ENCODE measurements around the gene FSD1.

The FSD1 gene

DNA sequence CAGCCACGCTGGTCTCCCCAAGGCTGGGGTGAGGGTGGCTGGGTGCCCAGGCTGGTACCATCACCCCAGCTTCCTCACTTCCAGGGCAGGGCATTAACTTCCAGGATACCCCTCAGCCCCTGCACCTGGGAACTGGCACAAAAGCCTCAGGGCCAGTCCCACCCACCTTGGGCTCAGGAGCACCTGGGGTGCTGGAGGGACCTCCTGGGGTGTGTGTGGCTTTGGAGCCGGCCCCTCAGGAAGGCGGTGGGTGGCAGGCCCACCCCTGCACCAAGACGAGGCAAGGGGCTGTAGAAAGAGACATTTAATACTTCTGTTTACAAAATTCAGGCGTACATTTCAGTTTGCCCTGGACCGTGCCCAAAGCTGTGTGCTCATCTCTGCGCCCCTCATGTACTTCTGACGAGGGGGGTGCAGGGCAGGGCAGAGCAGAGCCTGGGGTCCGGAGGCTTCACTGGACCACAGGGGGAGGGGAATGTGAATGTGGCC, 55.7 kb downstream of the FSD1 start:
- H3K4me1 ChIP-seq (ENCODE audit: control insufficient read depth in 1 of 2, insufficient read depth in 2 of 2, low read length in 2 of 2): peaks cover 0 to 3% of the 10 kb centered on the region in 2 experiments
- no peak overlapping the region for H3K23ac ChIP-seq (ENCODE audit: low read length)
- H3K4me2 ChIP-seq (ENCODE audit: low read length): no peak overlapping the region
- DNase-seq: no peak
- no peak overlapping the region for H2AFZ ChIP-seq (ENCODE audit: insufficient read depth, low read length, poor library complexity)
- H2BK5ac ChIP-seq (ENCODE audit: low read depth, low read length, poor library complexity): no peak overlapping the region
- H2AK5ac ChIP-seq (ENCODE audit: low read length): no peak overlapping the region
- WGBS (ENCODE audit: extremely low coverage, insufficient coverage, insufficient read length): no CpG with 5 or more reads among the region's 9 CpGs
- H3K9me3 ChIP-seq (ENCODE audit: insufficient read depth, low read depth, low read length): no peaks in the 10 kb centered on the region
- H4K12ac ChIP-seq (ENCODE audit: low read depth, low read length): no peak overlapping the region
- H4K91ac ChIP-seq (ENCODE audit: low read depth, low read length): no peak overlapping the region
- no peaks in the 10 kb centered on the region for H3K79me1 ChIP-seq (ENCODE audit: low read length)
- no peak overlapping the region for H3K14ac ChIP-seq (ENCODE audit: low read length)
- no peak overlapping the region for H3K18ac ChIP-seq (ENCODE audit: low read length)
- H2BK120ac ChIP-seq (ENCODE audit: insufficient read depth, low read length, poor library complexity): no peak overlapping the region
- H3K79me2 ChIP-seq (ENCODE audit: control insufficient read depth, insufficient read depth, low read length, poor library complexity): no peaks in the 10 kb centered on the region
- no peak overlapping the region for H3K27ac ChIP-seq (ENCODE audit: low read depth, low read length)
- no peak overlapping the region for H3K4ac ChIP-seq (ENCODE audit: low read depth, low read length)
- no peak overlapping the region for H4K8ac ChIP-seq (ENCODE audit: low read depth, low read length)
- no peak overlapping the region for H2BK12ac ChIP-seq (ENCODE audit: low read length)
- H3K36me3 ChIP-seq (ENCODE audit: control insufficient read depth in 1 of 2, insufficient read depth in 2 of 2, low read length in 2 of 2): peaks cover 70 to 74% of the 10 kb centered on the region in 2 experiments
- no peaks in the 10 kb centered on the region for H3K27me3 ChIP-seq (ENCODE audit: insufficient read depth, low read length)
- H3K4me3 ChIP-seq (ENCODE audit: low read depth, low read length): no peak overlapping the region
- no peak overlapping the region for H3K9ac ChIP-seq (ENCODE audit: low read length)

DNA sequence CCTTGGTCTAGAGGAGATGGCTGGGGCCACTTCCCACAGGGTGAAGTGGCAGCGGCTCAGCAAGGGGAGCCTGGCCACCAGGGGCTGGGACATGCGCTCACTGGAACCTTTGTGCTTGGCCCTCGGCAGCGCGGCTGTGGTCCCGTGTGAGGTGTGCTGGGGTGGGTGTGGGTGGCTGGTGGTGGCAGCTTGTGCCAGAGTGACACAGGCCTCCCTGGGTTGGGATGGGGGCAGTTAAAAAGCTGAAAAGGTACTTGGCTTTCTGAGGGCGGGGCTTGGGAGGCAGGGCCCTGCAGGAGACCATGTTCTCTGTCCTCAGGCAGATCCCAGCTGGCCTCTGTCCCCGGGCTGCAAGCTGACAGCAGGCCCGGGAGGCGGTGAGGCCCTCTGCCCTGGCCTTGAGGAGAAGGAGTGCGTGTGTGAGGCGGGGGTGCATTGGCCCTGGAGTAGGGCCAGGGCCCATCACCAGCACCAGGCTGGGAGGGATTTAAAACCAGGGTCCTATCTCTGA, 56.3 kb downstream of the FSD1 start:
- H2AK5ac ChIP-seq (ENCODE audit: low read length): no peak overlapping the region
- no peaks in the 10 kb centered on the region for H3K79me1 ChIP-seq (ENCODE audit: low read length)
- H3K4me2 ChIP-seq (ENCODE audit: low read length): no peak overlapping the region
- no peak overlapping the region for H4K91ac ChIP-seq (ENCODE audit: low read depth, low read length)
- H3K4ac ChIP-seq (ENCODE audit: low read depth, low read length): no peak overlapping the region
- H3K79me2 ChIP-seq (ENCODE audit: control insufficient read depth, insufficient read depth, low read length, poor library complexity): no peaks in the 10 kb centered on the region
- no peak overlapping the region for H3K4me3 ChIP-seq (ENCODE audit: low read depth, low read length)
- no peaks in the 10 kb centered on the region for H3K9me3 ChIP-seq (ENCODE audit: insufficient read depth, low read depth, low read length)
- peak overlapping the region; percentile 2 for H4K12ac ChIP-seq (ENCODE audit: low read depth, low read length)
- H2AFZ ChIP-seq (ENCODE audit: insufficient read depth, low read length, poor library complexity): no peak overlapping the region
- H3K23ac ChIP-seq (ENCODE audit: low read length): no peak overlapping the region
- H2BK12ac ChIP-seq (ENCODE audit: low read length): no peak overlapping the region
- no peak overlapping the region for H2BK5ac ChIP-seq (ENCODE audit: low read depth, low read length, poor library complexity)
- no peak overlapping the region for H3K14ac ChIP-seq (ENCODE audit: low read length)
- H3K4me1 ChIP-seq (ENCODE audit: control insufficient read depth in 1 of 2, insufficient read depth in 2 of 2, low read length in 2 of 2): peaks cover 0 to 3% of the 10 kb centered on the region in 2 experiments
- WGBS (ENCODE audit: extremely low coverage, insufficient coverage, insufficient read length): no CpG with 5 or more reads among the region's 12 CpGs
- no peak overlapping the region for H3K18ac ChIP-seq (ENCODE audit: low read length)
- H3K27ac ChIP-seq (ENCODE audit: low read depth, low read length): no peak overlapping the region
- H2BK120ac ChIP-seq (ENCODE audit: insufficient read depth, low read length, poor library complexity): no peak overlapping the region
- no peak overlapping the region for H4K8ac ChIP-seq (ENCODE audit: low read depth, low read length)
- no peaks in the 10 kb centered on the region for H3K27me3 ChIP-seq (ENCODE audit: insufficient read depth, low read length)
- no peak for DNase-seq
- H3K9ac ChIP-seq (ENCODE audit: low read length): no peak overlapping the region
- H3K36me3 ChIP-seq (ENCODE audit: control insufficient read depth in 1 of 2, insufficient read depth in 2 of 2, low read length in 2 of 2): peaks cover 76 to 80% of the 10 kb centered on the region in 2 experiments

DNA sequence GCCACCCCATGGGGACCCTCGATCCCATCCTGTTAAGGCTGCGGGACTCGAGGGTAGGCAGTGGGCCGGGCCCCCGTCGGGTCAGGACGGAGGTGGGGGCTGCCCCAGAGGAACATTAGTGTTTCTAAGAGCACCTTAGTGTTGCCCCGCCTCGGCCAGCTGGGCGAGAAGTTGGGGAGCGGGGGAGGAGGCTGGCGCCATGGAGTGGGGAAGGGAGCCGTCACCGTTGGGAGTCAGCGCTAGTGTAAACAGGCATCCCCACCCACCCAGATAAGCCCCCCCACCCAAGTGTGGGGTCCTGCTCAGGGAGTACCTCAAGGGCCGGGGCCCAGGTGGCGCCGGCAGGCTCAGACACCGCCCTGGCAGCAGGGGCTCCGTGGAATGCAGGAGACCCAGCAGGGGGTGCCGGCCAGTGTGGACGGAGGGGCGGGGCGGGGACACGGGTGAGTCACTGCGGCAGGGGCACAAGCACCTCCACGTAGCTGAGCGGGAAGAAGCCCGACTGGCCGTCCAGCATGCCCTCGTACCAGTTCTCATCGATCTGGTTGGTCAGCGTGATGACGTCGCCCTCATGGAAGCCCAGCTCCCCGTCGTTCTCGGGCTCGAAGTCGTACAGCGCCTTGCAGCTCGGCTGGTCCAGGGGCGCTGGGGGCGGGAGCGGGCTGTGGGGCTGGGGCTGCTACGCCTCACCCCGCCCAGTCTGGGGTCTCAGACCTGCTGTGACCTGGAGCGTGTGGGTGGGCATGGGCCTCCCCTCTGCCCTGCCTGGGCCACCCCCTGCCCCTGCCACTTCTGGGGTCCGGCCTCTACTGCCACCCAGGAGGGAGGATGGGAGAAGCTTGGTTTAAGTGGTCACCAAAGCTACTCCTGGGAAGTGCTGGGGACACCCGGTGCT, 57.0 kb downstream of the FSD1 start:
- Histone ChIP-seq H3K79me2 (ENCODE audit: control insufficient read depth, insufficient read depth, low read length, poor library complexity) (no peaks in the 10 kb centered on the region), H2BK12ac (ENCODE audit: low read length) (no peak overlapping the region), H3K27me3 (ENCODE audit: insufficient read depth, low read length) (no peaks in the 10 kb centered on the region), H4K8ac (ENCODE audit: low read depth, low read length) (no peak overlapping the region), H3K36me3 (ENCODE audit: control insufficient read depth in 1 of 2, insufficient read depth in 2 of 2, low read length in 2 of 2) (peaks cover 81 to 83% of the 10 kb centered on the region in 2 experiments), H3K4me3 (ENCODE audit: low read depth, low read length) (no peak overlapping the region), H3K18ac (ENCODE audit: low read length) (no peak overlapping the region), H3K4me2 (ENCODE audit: low read length) (no peak overlapping the region), H3K23ac (ENCODE audit: low read length) (no peak overlapping the region), H2AFZ (ENCODE audit: insufficient read depth, low read length, poor library complexity) (no peak overlapping the region), H3K9me3 (ENCODE audit: insufficient read depth, low read depth, low read length) (no peaks in the 10 kb centered on the region), H3K4ac (ENCODE audit: low read depth, low read length) (no peak overlapping the region), H3K79me1 (ENCODE audit: low read length) (no peaks in the 10 kb centered on the region), H2BK120ac (ENCODE audit: insufficient read depth, low read length, poor library complexity) (no peak overlapping the region), H2BK5ac (ENCODE audit: low read depth, low read length, poor library complexity) (no peak overlapping the region), H4K91ac (ENCODE audit: low read depth, low read length) (no peak overlapping the region), H3K14ac (ENCODE audit: low read length) (no peak overlapping the region), H3K9ac (ENCODE audit: low read length) (no peak overlapping the region), H3K27ac (ENCODE audit: low read depth, low read length) (no peak overlapping the region), H2AK5ac (ENCODE audit: low read length) (no peak overlapping the region), H3K4me1 (ENCODE audit: control insufficient read depth in 1 of 2, insufficient read depth in 2 of 2, low read length in 2 of 2) (peaks cover 0 to 3% of the 10 kb centered on the region in 2 experiments), H4K12ac (ENCODE audit: low read depth, low read length) (peak overlapping the region; percentile 2)
- WGBS (ENCODE audit: extremely low coverage, insufficient coverage, insufficient read length): no CpG with 5 or more reads among the region's 50 CpGs
- peak in 1 of 2 donors; percentile 39 for DNase-seq

DNA sequence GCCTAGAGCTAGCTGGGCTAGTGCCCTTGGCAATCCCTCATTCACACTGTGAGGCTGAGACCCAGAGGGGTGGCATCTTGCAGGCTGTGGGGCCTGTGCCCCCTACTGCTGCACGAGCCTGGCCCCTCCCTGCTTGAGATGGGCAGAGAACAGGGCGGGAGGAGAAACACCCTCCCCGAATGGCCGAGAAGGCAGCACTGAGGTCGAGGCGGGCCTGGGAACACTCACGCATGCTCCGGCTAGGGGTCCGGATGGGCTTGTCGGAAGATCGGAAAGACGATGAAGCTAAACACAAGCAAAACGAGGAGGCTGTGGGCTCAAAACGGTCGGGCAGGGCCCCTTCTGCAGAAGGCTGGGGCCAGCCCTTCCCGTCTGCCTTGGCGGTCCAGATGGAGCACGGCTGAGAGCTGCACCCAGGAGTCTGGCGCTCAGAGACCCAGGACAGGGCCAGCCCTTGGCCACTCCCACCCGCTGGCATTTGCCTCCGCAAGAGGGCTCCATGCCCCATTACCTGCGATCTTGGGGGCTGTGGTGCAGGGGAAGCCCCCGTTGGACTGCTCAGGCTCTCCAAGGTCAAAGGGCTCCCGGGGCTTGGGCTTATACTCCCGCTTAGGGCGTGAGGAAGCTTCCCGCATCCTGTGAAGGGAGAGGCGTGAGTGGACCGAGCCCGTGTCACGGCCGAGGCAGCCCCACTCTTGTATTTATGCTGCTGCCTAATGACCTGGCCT, 57.9 kb downstream of the FSD1 start:
- Histone ChIP-seq H3K4me3 (ENCODE audit: low read depth, low read length) (no peak overlapping the region), H3K27me3 (ENCODE audit: insufficient read depth, low read length) (no peaks in the 10 kb centered on the region), H2AFZ (ENCODE audit: insufficient read depth, low read length, poor library complexity) (no peak overlapping the region), H3K27ac (ENCODE audit: low read depth, low read length) (no peak overlapping the region), H3K4me2 (ENCODE audit: low read length) (no peak overlapping the region), H3K79me2 (ENCODE audit: control insufficient read depth, insufficient read depth, low read length, poor library complexity) (no peaks in the 10 kb centered on the region), H3K23ac (ENCODE audit: low read length) (no peak overlapping the region), H3K79me1 (ENCODE audit: low read length) (no peaks in the 10 kb centered on the region), H3K36me3 (ENCODE audit: control insufficient read depth in 1 of 2, insufficient read depth in 2 of 2, low read length in 2 of 2) (peaks cover 86 to 88% of the 10 kb centered on the region in 2 experiments), H4K8ac (ENCODE audit: low read depth, low read length) (no peak overlapping the region), H4K12ac (ENCODE audit: low read depth, low read length) (no peak overlapping the region), H4K91ac (ENCODE audit: low read depth, low read length) (no peak overlapping the region), H2AK5ac (ENCODE audit: low read length) (no peak overlapping the region), H2BK120ac (ENCODE audit: insufficient read depth, low read length, poor library complexity) (no peak overlapping the region), H2BK5ac (ENCODE audit: low read depth, low read length, poor library complexity) (no peak overlapping the region), H3K18ac (ENCODE audit: low read length) (no peak overlapping the region), H3K14ac (ENCODE audit: low read length) (no peak overlapping the region), H3K9me3 (ENCODE audit: insufficient read depth, low read depth, low read length) (no peaks in the 10 kb centered on the region), H3K4me1 (ENCODE audit: control insufficient read depth in 1 of 2, insufficient read depth in 2 of 2, low read length in 2 of 2) (peaks cover 0 to 3% of the 10 kb centered on the region in 2 experiments), H2BK12ac (ENCODE audit: low read length) (no peak overlapping the region), H3K9ac (ENCODE audit: low read length) (no peak overlapping the region), H3K4ac (ENCODE audit: low read depth, low read length) (no peak overlapping the region)
- no peak for DNase-seq
- no CpG with 5 or more reads among the region's 32 CpGs for whole genome bisulfite sequencing (ENCODE audit: extremely low coverage, insufficient coverage, insufficient read length)

Data from trophoblast cell (in vitro differentiated cells and primary cell).